Activated CD4-positive, CD25-positive, alpha-beta regulatory T cell treated with anti-CD3 and anti-CD28 coated beads, Interleukin-2, amount 50 U/mL, for 24 hours (primary cell): ENCODE results near the gene C19orf25.
A peak's percentile ranks its signal among the peaks of the same experiment; 100 is the strongest.
"Not testable (repeated sequence)": the region's sequence is repeated elsewhere in the genome, so short reads cannot be mapped to it uniquely, and the experiment has no call there.

Source experiments
- ATAC-seq, 2 donors: fragments of 150-1000 bp; cut with Tn5 transposase; one replicate each; pipeline ENCODE4 v1.10.0; 2021; ENCODE audit warnings: mild to moderate bottlenecking in 1 of 2, moderate library complexity in 1 of 2

The C19orf25 gene

GRCh38 chr19:1477056-1477455 is 2.0 kb downstream of the C19orf25 start:
- ATAC-seq = not testable (repeated sequence)

GRCh38 chr19:1475751-1476437 is 3.1 kb downstream of the C19orf25 start:
- no peak for ATAC-seq

- ATAC-seq = no peak
These were observed 4.2 kb downstream of the C19orf25 start for GRCh38 chr19:1474765-1475351.

GRCh38 chr19:1474011-1474764 is 4.8 kb downstream of the C19orf25 start:
- no peak for ATAC-seq

- no peak for ATAC-seq
These were observed 5.7 kb downstream of the C19orf25 start for GRCh38 chr19:1473085-1473851.

GRCh38 chr19:1472231-1473084 is 6.6 kb downstream of the C19orf25 start:
- ATAC-seq = no peak

- peak in 1 of 2 donors; percentile 7 for ATAC-seq
These were observed 7.4 kb downstream of the C19orf25 start for GRCh38 chr19:1471515-1472160.

- ATAC-seq = peak; percentile 36 to 44
These were observed 8.0 kb downstream of the C19orf25 start for GRCh38 chr19:1471010-1471514.

- peak; percentile 66 to 73 for ATAC-seq
These were observed 8.6 kb downstream of the C19orf25 start for GRCh38 chr19:1470305-1471009.

GRCh38 chr19:1470055-1470304 is 9.0 kb downstream of the C19orf25 start:
- no peak for ATAC-seq

GRCh38 chr19:1469255-1470054 is 9.6 kb downstream of the C19orf25 start:
- peak; percentile 17 to 22 for ATAC-seq

GRCh38 chr19:1468821-1469254 is 10.2 kb downstream of the C19orf25 start:
- peak; percentile 5 to 8 for ATAC-seq

GRCh38 chr19:1468274-1468820 is 10.7 kb downstream of the C19orf25 start:
- ATAC-seq = no peak

- no peak for ATAC-seq
These were observed 11.3 kb downstream of the C19orf25 start for GRCh38 chr19:1467490-1468273.

GRCh38 chr19:1467215-1467489 is 11.9 kb downstream of the C19orf25 start:
- ATAC-seq = no peak

- no peak for ATAC-seq
These were observed 12.4 kb downstream of the C19orf25 start for GRCh38 chr19:1466461-1467214.

- no peak for ATAC-seq
These were observed 13.0 kb downstream of the C19orf25 start for GRCh38 chr19:1466018-1466460.
